A673 (cell line): ENCODE data around the gene MAGEB1. TPM values are rescaled to one million over a fixed set of nuclear protein-coding genes. Genes with fewer than 3 reads are reported as not detected.

Source experiments
- BruUV-seq: library from RNA; stranded (reverse); fragments of 400-500 nt; replicated peaks from 2 replicates; lab custom pipeline; 2021; lab: Mats Ljungman, UMichigan
- CTCF ChIA-PET: fragments of 300-600 bp; sonication (Branson Sonifier 250); formaldehyde crosslinking; loops from one replicate; lab custom pipeline; 2022; ENCODE audit warnings: antibody characterized with exemption; lab: Charles Lee
- POLR2A ChIA-PET: fragments of 300-600 bp; sonication (Branson Sonifier 250); formaldehyde crosslinking; loops from one replicate; lab custom pipeline; 2022; ENCODE audit warnings: antibody characterized with exemption; ENCODE audit not compliant: low non-redundant PET; lab: Charles Lee
- DNase-seq: peaks from one replicate; pipeline ENCODE4 v3.0.0-alpha.2; 2015; ENCODE audit warnings: low spot score
- H3K27ac ChIP-seq: fragments of 200-600 bp; sonication (generic); 2 replicates; pipeline ENCODE4 v1.5.1; 2016; ENCODE audit warnings: mixed run types, low read depth, mild to moderate bottlenecking, mixed read lengths, antibody characterized with exemption, low read length; ENCODE audit not compliant: poor library complexity, severe bottlenecking
- H3K27me3 ChIP-seq: fragments of 200-600 bp; sonication (generic); replicated peaks from 2 replicates; pipeline ENCODE4 v1.6.1; 2017; ENCODE audit warnings: mixed run types, low read depth, mild to moderate bottlenecking, mixed read lengths, antibody characterized with exemption, low read length; ENCODE audit not compliant: insufficient read depth, poor library complexity
- H3K36me3 ChIP-seq: fragments of 200-600 bp; sonication (generic); 2 replicates; pipeline ENCODE4 v1.6.1; 2016; ENCODE audit warnings: mixed run types, mild to moderate bottlenecking, mixed read lengths, antibody characterized with exemption, low read length; ENCODE audit not compliant: insufficient read depth, poor library complexity, severe bottlenecking
- H3K4me1 ChIP-seq: fragments of 200-600 bp; sonication (generic); 2 replicates; pipeline ENCODE4 v1.6.1; 2017; ENCODE audit warnings: mixed run types, mild to moderate bottlenecking, mixed read lengths, antibody characterized with exemption, low read length; ENCODE audit not compliant: insufficient read depth, poor library complexity, severe bottlenecking
- H3K4me3 ChIP-seq: fragments of 200-600 bp; sonication (generic); 2 replicates; pipeline ENCODE4 v1.5.1; 2016; ENCODE audit warnings: low read depth, mixed run types, mild to moderate bottlenecking, mixed read lengths, low read length; ENCODE audit not compliant: poor library complexity, severe bottlenecking
- H3K9me3 ChIP-seq: fragments of 200-600 bp; sonication (generic); 2 replicates; pipeline ENCODE4 v1.6.1; 2016; ENCODE audit warnings: mixed run types, low read depth, mild to moderate bottlenecking, mixed read lengths, antibody characterized with exemption, low read length; ENCODE audit not compliant: poor library complexity, severe bottlenecking
- EZH2 ChIP-seq: fragments of 200-600 bp; sonication (generic); IDR thresholded peaks from 2 replicates; pipeline ENCODE4 v1.6.1; 2017; ENCODE audit warnings: borderline replicate concordance, low read depth, mild to moderate bottlenecking, mixed read lengths, antibody characterized with exemption, low read length; ENCODE audit not compliant: poor library complexity, severe bottlenecking
- intact Hi-C: fragments of 100-400 bp; cut with micrococcal nuclease; formaldehyde crosslinking; loops from one replicate; pipeline ENCODE4 v1.10.0; 2022; ENCODE audit not compliant: unreplicated experiment
- total RNA-seq: library from RNA; stranded (reverse); gene quantifications from 2 replicates; pipeline ENCODE4 v1.2.3, GENCODE V29; 2021
- TF ChIP-seq, protein P1 (sequence below): fragments of 300-800, 200-600 bp; sonication (generic); conservative IDR thresholded peaks from 2 replicates; pipeline ENCODE4 v1.5.1; 2017; ENCODE audit warnings: low read depth, mild to moderate bottlenecking, antibody characterized with exemption, low read length, moderate library complexity, mixed read lengths

The MAGEB1 gene
- total RNA-seq, 1 experiment from 2014 or later, result not detected

DNA sequence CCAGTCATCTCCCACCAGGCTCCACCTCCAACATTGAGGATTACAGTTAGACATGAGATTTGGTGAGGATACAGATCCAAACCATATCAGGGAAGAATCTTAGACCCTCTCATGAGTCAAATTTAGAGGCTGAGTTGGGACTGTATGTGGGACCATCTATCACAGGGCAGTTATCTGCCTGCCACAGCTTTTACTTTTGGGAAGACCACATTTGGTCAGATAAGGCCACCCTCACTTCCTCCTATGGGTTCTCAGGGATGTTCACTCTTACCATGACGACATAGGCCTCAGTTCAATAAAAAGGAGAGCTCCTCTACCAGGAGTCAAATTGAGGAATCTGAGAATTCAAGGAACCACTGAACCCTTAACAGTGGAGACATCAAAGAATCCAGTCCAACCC, 29.5 kb upstream of the MAGEB1 start:
- Histone ChIP-seq H3K36me3 (no peaks in the 10 kb centered on the region), H3K4me3 (no peak overlapping the region), H3K9me3 (no peaks in the 10 kb centered on the region), H3K27me3 (no peaks in the 10 kb centered on the region), H3K4me1 (peaks cover 3% of the 10 kb centered on the region), H3K27ac (no peak overlapping the region)
- POLR2A ChIA-PET, result no interaction called here
- no TSS peak for BruUV-seq
- intact Hi-C loops, result no loop called here
- DNase-seq, result no peak
- TF ChIP-seq, protein P1, sequence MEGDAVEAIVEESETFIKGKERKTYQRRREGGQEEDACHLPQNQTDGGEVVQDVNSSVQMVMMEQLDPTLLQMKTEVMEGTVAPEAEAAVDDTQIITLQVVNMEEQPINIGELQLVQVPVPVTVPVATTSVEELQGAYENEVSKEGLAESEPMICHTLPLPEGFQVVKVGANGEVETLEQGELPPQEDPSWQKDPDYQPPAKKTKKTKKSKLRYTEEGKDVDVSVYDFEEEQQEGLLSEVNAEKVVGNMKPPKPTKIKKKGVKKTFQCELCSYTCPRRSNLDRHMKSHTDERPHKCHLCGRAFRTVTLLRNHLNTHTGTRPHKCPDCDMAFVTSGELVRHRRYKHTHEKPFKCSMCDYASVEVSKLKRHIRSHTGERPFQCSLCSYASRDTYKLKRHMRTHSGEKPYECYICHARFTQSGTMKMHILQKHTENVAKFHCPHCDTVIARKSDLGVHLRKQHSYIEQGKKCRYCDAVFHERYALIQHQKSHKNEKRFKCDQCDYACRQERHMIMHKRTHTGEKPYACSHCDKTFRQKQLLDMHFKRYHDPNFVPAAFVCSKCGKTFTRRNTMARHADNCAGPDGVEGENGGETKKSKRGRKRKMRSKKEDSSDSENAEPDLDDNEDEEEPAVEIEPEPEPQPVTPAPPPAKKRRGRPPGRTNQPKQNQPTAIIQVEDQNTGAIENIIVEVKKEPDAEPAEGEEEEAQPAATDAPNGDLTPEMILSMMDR, result no peak
- TF ChIP-seq EZH2, result no peak
- CTCF ChIA-PET, result no interaction called here

GRCh38 chrX:30219372-30219771, 27.6 kb upstream of the MAGEB1 start:
- intact Hi-C loops, result no loop called here
- H3K27me3 ChIP-seq, result no peaks in the 10 kb centered on the region
- H3K36me3 ChIP-seq, result no peaks in the 10 kb centered on the region
- POLR2A ChIA-PET, result no interaction called here
- no peak overlapping the region for H3K27ac ChIP-seq
- no peak overlapping the region for H3K4me3 ChIP-seq
- CTCF ChIA-PET, result no interaction called here
- H3K4me1 ChIP-seq, result peaks cover 3% of the 10 kb centered on the region
- no TSS peak for BruUV-seq
- TF ChIP-seq, protein P1, result no peak
- no peak for TF ChIP-seq EZH2
- DNase-seq, result no peak
- H3K9me3 ChIP-seq, result no peaks in the 10 kb centered on the region

DNA sequence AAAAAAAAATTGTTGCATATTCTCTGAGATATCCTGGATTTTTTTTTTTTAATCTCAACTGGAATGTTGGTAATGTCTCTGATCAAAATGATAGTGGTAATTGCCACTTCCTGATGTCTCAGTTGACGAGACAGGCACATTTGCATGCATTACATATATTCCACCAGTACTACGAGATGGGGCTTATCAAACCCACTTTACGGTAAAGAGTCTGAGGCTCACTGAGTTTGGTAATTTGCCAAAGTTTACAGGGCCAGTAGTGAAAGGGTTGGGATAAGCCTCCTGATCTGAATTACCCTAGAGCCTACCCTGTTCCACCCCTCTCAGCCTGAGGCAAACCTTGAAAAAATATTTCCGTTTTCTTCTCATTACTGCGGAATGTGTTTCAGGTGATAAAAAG, 26.3 kb upstream of the MAGEB1 start:
- CTCF ChIA-PET, result no interaction called here
- intact Hi-C loops, result loop anchor here (2.0 kb wide), 1 partner anchor 78 kb away; no protein-coding TSS in a partner anchor
- H3K27me3 ChIP-seq, result no peaks in the 10 kb centered on the region
- H3K9me3 ChIP-seq, result no peaks in the 10 kb centered on the region
- no peak for TF ChIP-seq EZH2
- TF ChIP-seq, protein P1, result no peak
- H3K27ac ChIP-seq, result no peak overlapping the region
- peak; percentile 87 for DNase-seq
- no peaks in the 10 kb centered on the region for H3K36me3 ChIP-seq
- BruUV-seq, result no TSS peak
- peaks cover 3% of the 10 kb centered on the region for H3K4me1 ChIP-seq
- POLR2A ChIA-PET, result no interaction called here
- H3K4me3 ChIP-seq, result no peak overlapping the region
